Loucy (cell line): Measurements from ENCODE around the gene KCNMA1.

Experiments
- H2AFZ ChIP-seq: fragments of 200-600 bp; sonication (generic); 2 replicates; pipeline ENCODE4 v1.6.0; 2016; ENCODE audit warnings: antibody characterized with exemption, mild to moderate bottlenecking, low read length, moderate library complexity
- H3F3A ChIP-seq: fragments of 200-600 bp; 2 replicates; pipeline ENCODE4 v1.6.0; 2016; ENCODE audit warnings: antibody characterized with exemption, low read depth, mild to moderate bottlenecking
- H3K27me3 ChIP-seq: fragments of 200-600 bp; sonication (generic); 2 replicates; pipeline ENCODE4 v1.6.1; 2014; ENCODE audit warnings: low read length, mild to moderate bottlenecking; ENCODE audit not compliant: insufficient read depth, poor library complexity, severe bottlenecking
- H3K36me3 ChIP-seq: fragments of 200-600 bp; sonication (generic); 2 replicates; pipeline ENCODE4 v1.6.1; 2016; ENCODE audit warnings: low read length; ENCODE audit not compliant: insufficient read depth
- H3K4me1 ChIP-seq: fragments of 200-600 bp; sonication (generic); 2 replicates; pipeline ENCODE4 v1.5.1; 2014; ENCODE audit warnings: low read length, mild to moderate bottlenecking; ENCODE audit not compliant: insufficient read depth, poor library complexity, severe bottlenecking
- H3K4me2 ChIP-seq: fragments of 200-600 bp; sonication (generic); 2 replicates; pipeline ENCODE4 v1.6.0; 2014; ENCODE audit warnings: antibody characterized with exemption, low read length, low read depth, mild to moderate bottlenecking; ENCODE audit not compliant: poor library complexity, severe bottlenecking
- H3K4me3 ChIP-seq: fragments of 200-600 bp; sonication (generic); 2 replicates; pipeline ENCODE4 v1.5.1; 2014; ENCODE audit warnings: low read length, mild to moderate bottlenecking, mixed read lengths; ENCODE audit not compliant: poor library complexity, severe bottlenecking
- H3K79me2 ChIP-seq: fragments of 200-600 bp; sonication (generic); 2 replicates; pipeline ENCODE4 v1.6.1; 2014; ENCODE audit warnings: low read length; ENCODE audit not compliant: insufficient read depth
- H3K9ac ChIP-seq: fragments of 200-600 bp; sonication (generic); 2 replicates; pipeline ENCODE4 v1.6.0; 2014; ENCODE audit warnings: mild to moderate bottlenecking, low read depth, low read length, moderate library complexity; ENCODE audit not compliant: poor library complexity, severe bottlenecking
- H3K9me2 ChIP-seq: fragments of 200-600 bp; sonication (generic); replicated peaks from 2 replicates; pipeline ENCODE4 v1.6.1; 2016; ENCODE audit warnings: low read depth, low read length, mixed read lengths
- H3K9me3 ChIP-seq: fragments of 200-600 bp; sonication (generic); 2 replicates; pipeline ENCODE4 v1.6.1; 2014; ENCODE audit warnings: mild to moderate bottlenecking, antibody characterized with exemption, low read length, low read depth; ENCODE audit not compliant: insufficient read depth
- H4K20me1 ChIP-seq: fragments of 200-600 bp; sonication (generic); 2 replicates; pipeline ENCODE4 v1.6.0; 2014; ENCODE audit warnings: antibody characterized with exemption, low read length, mild to moderate bottlenecking; ENCODE audit not compliant: insufficient read depth, poor library complexity, severe bottlenecking
- CTCF ChIP-seq: fragments of 200-600 bp; sonication (generic); conservative IDR thresholded peaks from 2 replicates; pipeline ENCODE4 v1.5.1; 2014; ENCODE audit warnings: mild to moderate bottlenecking, antibody characterized with exemption, low read length
- EZH2phosphoT487 ChIP-seq: fragments of 200-600 bp; IDR thresholded peaks from 2 replicates; pipeline ENCODE4 v1.6.1; 2018; ENCODE audit warnings: antibody characterized with exemption, mild to moderate bottlenecking, moderate library complexity, borderline replicate concordance

KCNMA1 gene

GRCh38 chr10:77120666-77121376 is 516.8 kb downstream of the KCNMA1 start:
- Histone ChIP-seq H3K9me3 (no peaks in the 10 kb centered on the region), H3K79me2 (no peaks in the 10 kb centered on the region), H3K9ac (no peak overlapping the region), H3K4me2 (no peak overlapping the region), H3F3A (no peaks in the 10 kb centered on the region), H3K36me3 (no peaks in the 10 kb centered on the region), H4K20me1 (no peaks in the 10 kb centered on the region), H3K9me2 (no peaks in the 10 kb centered on the region), H3K4me1 (peaks cover 15% of the 10 kb centered on the region), H2AFZ (no peak overlapping the region), H3K27me3 (no peaks in the 10 kb centered on the region), H3K4me3 (no peak overlapping the region)
- TF ChIP-seq EZH2phosphoT487: no peak
- no peak for TF ChIP-seq CTCF

GRCh38 chr10:77120012-77120411 is 517.6 kb downstream of the KCNMA1 start:
- Histone ChIP-seq H3K36me3 (no peaks in the 10 kb centered on the region), H3K79me2 (no peaks in the 10 kb centered on the region), H4K20me1 (no peaks in the 10 kb centered on the region), H3K9me3 (no peaks in the 10 kb centered on the region), H3K4me3 (no peak overlapping the region), H3K4me2 (no peak overlapping the region), H3K9ac (no peak overlapping the region), H3K4me1 (peaks cover 15% of the 10 kb centered on the region), H3K27me3 (no peaks in the 10 kb centered on the region), H2AFZ (no peak overlapping the region), H3F3A (no peaks in the 10 kb centered on the region), H3K9me2 (no peaks in the 10 kb centered on the region)
- TF ChIP-seq CTCF (no peak), EZH2phosphoT487 (no peak)

- H3K36me3 ChIP-seq: no peaks in the 10 kb centered on the region
- no peak overlapping the region for H3K4me3 ChIP-seq
- H2AFZ ChIP-seq: no peak overlapping the region
- H3K4me1 ChIP-seq: peaks cover 15% of the 10 kb centered on the region
- H3F3A ChIP-seq: no peaks in the 10 kb centered on the region
- H3K79me2 ChIP-seq: no peaks in the 10 kb centered on the region
- H3K9me2 ChIP-seq: no peaks in the 10 kb centered on the region
- TF ChIP-seq EZH2phosphoT487 (no peak), CTCF (no peak)
- H3K27me3 ChIP-seq: no peaks in the 10 kb centered on the region
- no peaks in the 10 kb centered on the region for H4K20me1 ChIP-seq
- no peak overlapping the region for H3K9ac ChIP-seq
- H3K9me3 ChIP-seq: no peaks in the 10 kb centered on the region
- H3K4me2 ChIP-seq: no peak overlapping the region
Measured at GRCh38 chr10:77118603-77119282, 518.9 kb downstream of the KCNMA1 start.
